Smooth muscle cell (in vitro differentiated cells): Measurements from ENCODE around the gene SNX17. TPM values are rescaled to one million over a fixed set of nuclear protein-coding genes. Genes with fewer than 3 reads are reported as not detected.

Experiments
- DNase-seq: peaks from one replicate; lab custom pipeline; 2025; ENCODE audit not compliant: unreplicated experiment; lab: John Stamatoyannopoulos, UW
- H2AFZ ChIP-seq: fragments of 200-600 bp; sonication (generic); 2 replicates; pipeline ENCODE4 v1.6.0; 2016; ENCODE audit warnings: antibody characterized with exemption, low read depth, mild to moderate bottlenecking
- H3F3A ChIP-seq: fragments of 200-600 bp; sonication (generic); 2 replicates; pipeline ENCODE4 v1.6.0; 2017; ENCODE audit warnings: antibody characterized with exemption, low read depth
- H3K27ac ChIP-seq: fragments of 200-600 bp; sonication (generic); 2 replicates; pipeline ENCODE4 v1.5.1; 2016; ENCODE audit warnings: low read depth, mild to moderate bottlenecking
- H3K27me3 ChIP-seq: fragments of 200-600 bp; sonication (generic); 2 replicates; pipeline ENCODE4 v1.6.1; 2016; ENCODE audit warnings: low read depth, mild to moderate bottlenecking
- H3K36me3 ChIP-seq: fragments of 200-600 bp; sonication (generic); 2 replicates; pipeline ENCODE4 v1.5.1; 2016; ENCODE audit warnings: low read depth
- H3K4me1 ChIP-seq: fragments of 200-600 bp; sonication (generic); 2 replicates; pipeline ENCODE4 v1.5.1; 2016; ENCODE audit warnings: low read depth
- H3K4me2 ChIP-seq: fragments of 200-600 bp; sonication (generic); 2 replicates; pipeline ENCODE4 v1.6.0; 2016; ENCODE audit warnings: mild to moderate bottlenecking
- H3K4me3 ChIP-seq: fragments of 200-600 bp; sonication (generic); 2 replicates; pipeline ENCODE4 v1.5.1; 2016; ENCODE audit warnings: mild to moderate bottlenecking
- H3K79me2 ChIP-seq: fragments of 200-600 bp; sonication (generic); 2 replicates; pipeline ENCODE4 v1.6.0; 2016; ENCODE audit warnings: low read depth, mild to moderate bottlenecking
- H3K9ac ChIP-seq: fragments of 200-600 bp; sonication (generic); 2 replicates; pipeline ENCODE4 v1.6.0; 2016; ENCODE audit warnings: low read depth
- H3K9me3 ChIP-seq: fragments of 200-600 bp; sonication (generic); replicated peaks from 2 replicates; pipeline ENCODE4 v1.5.1; 2016; ENCODE audit warnings: low read depth
- H4K20me1 ChIP-seq: fragments of 200-600 bp; sonication (generic); 2 replicates; pipeline ENCODE4 v1.6.0; 2016; ENCODE audit warnings: low read depth
- WGBS: methylation state at CpG from one replicate; pipeline ENCODE4 v1.1.7; 2016; ENCODE audit warnings: low lambda C conversion rate; 5-methylcytosine and 5-hydroxymethylcytosine counted together
- polyA plus RNA-seq: library from polyadenylated mRNA; unstranded; fragments of >200 nt; fragmentation: Nextera tagmentation; extraction: Ambion mirVana; gene quantifications from 2 replicates; pipeline ENCODE4 v1.2.1, GENCODE V29; 2016
- total RNA-seq: library from RNA; depleted of rRNA; stranded (reverse); fragments of >200 nt; gene quantifications from 2 replicates; pipeline ENCODE4 v1.2.3, GENCODE V29; 2014
- TF ChIP-seq, protein P1 (sequence below): fragments of 200-600 bp; sonication (generic); IDR thresholded peaks from 2 replicates; pipeline ENCODE4 v1.5.1; 2017; ENCODE audit warnings: borderline replicate concordance, mild to moderate bottlenecking, antibody characterized with exemption; ENCODE audit not compliant: insufficient read depth, poor library complexity, severe bottlenecking

The SNX17 gene
- total and polyA plus RNA-seq, 2 experiments from 2014 or later, result 84.5 to 155 TPM

DNA sequence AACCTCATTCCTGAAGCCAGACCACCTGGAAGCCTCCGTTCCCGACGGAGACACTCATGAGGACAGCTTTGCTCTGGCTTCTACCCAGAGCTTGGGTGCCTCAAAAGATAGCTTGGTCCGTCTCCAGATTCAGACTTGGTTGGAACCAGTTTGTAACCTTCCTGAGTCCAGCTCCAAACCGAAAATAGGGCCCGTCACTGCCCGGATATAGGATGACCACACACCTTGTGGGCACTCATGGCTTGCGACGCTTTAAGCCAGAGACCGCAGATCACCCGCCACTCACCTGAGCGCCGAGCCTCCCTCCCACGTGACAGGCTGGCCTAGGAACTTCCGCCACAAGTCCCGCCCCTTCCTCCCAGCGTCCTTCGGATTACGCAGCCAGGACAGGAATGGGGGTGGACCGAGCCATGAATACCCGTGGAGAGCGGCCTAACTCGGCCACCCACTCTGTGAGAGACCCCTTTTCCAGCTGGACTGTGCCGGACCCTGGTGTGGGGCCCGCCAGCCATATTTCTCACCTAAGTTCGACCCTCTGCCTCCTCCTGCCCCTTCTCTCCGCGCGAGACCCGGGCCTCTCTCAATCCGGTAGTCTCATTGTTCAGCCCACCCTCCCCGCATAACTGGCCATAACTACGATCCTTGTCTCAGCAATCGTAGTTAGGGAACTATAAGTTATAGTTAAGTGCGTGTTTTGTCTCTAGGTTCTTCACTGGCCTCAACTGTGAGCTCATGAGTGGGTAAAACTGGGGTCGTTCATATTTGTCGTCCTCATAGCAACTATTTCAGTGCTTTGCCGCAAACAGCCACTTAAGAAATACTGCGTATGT lies 47.4 kb upstream of the SNX17 start, which contains the start of gene MPV17:
Gene MPV17, minus strand, starts transcription at position 332 of the 830 bp plus-strand sequence. CDS start 580 bp downstream, outside the sequence.
- H3K79me2 ChIP-seq, result peaks cover 7% of the 10 kb centered on the region
- peak within 1 kb of the TSS; percentile 99 for H3K4me2 ChIP-seq

DNA sequence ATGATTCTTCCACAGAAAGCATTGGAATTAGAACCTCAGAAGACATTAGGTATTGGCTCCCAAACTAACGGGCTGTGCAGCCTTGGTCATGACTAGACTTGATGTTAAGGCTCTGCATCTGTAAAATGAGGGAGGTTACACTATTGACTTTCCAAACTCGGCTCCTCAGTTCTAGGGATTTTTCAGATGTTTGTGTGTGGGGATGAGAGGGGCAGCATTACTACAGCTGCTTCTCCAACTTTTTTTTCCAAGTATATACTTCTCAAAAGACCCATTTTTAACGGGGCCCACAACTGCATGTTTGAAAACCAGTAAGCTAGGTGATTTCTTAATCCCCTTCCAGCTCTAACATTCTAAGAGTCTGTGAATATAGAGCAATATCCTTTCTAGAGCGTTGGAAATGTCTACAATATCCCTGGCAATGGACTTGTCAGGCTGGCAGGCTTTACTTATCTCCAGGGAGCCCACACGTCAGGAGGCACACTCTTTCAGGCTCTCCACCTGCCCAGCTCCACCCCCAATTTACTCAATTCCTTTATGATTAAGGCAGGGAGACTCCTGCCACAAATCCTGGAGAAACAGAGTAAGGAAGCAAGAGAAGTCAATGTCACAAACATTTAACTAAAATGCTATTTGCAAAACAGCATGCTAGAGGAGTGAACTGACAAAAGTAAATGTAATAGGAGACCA lies 46.7 kb upstream of the SNX17 start:
- TF ChIP-seq, protein P1, sequence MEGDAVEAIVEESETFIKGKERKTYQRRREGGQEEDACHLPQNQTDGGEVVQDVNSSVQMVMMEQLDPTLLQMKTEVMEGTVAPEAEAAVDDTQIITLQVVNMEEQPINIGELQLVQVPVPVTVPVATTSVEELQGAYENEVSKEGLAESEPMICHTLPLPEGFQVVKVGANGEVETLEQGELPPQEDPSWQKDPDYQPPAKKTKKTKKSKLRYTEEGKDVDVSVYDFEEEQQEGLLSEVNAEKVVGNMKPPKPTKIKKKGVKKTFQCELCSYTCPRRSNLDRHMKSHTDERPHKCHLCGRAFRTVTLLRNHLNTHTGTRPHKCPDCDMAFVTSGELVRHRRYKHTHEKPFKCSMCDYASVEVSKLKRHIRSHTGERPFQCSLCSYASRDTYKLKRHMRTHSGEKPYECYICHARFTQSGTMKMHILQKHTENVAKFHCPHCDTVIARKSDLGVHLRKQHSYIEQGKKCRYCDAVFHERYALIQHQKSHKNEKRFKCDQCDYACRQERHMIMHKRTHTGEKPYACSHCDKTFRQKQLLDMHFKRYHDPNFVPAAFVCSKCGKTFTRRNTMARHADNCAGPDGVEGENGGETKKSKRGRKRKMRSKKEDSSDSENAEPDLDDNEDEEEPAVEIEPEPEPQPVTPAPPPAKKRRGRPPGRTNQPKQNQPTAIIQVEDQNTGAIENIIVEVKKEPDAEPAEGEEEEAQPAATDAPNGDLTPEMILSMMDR, result no peak
- peak overlapping the region; percentile 82 for H2AFZ ChIP-seq
- no peaks in the 10 kb centered on the region for H4K20me1 ChIP-seq
- no peaks in the 10 kb centered on the region for H3K9me3 ChIP-seq
- H3F3A ChIP-seq, result peaks cover 8% of the 10 kb centered on the region
- peak overlapping the region; percentile 70 for H3K4me3 ChIP-seq
- H3K79me2 ChIP-seq, result peaks cover 7% of the 10 kb centered on the region
- H3K9ac ChIP-seq, result peak overlapping the region; percentile 98
- peaks cover 24% of the 10 kb centered on the region for H3K4me1 ChIP-seq
- DNase-seq, result no peak
- H3K27ac ChIP-seq, result peak overlapping the region; percentile 92
- 40% methylated on average over 5 of the region's 5 CpGs for WGBS
- H3K27me3 ChIP-seq, result no peaks in the 10 kb centered on the region
- no peaks in the 10 kb centered on the region for H3K36me3 ChIP-seq
- H3K4me2 ChIP-seq, result peak overlapping the region; percentile 99

More for the DNA sequence above, 47.4 kb upstream of the SNX17 start, which contains the start of gene MPV17:
- peak; percentile 52 for DNase-seq
- H4K20me1 ChIP-seq, result no peaks in the 10 kb centered on the region
- H2AFZ ChIP-seq, result peak within 1 kb of the TSS; percentile 82
- H3K4me1 ChIP-seq, result peaks cover 24% of the 10 kb centered on the region
- TF ChIP-seq, protein P1, result no peak
- peaks cover 8% of the 10 kb centered on the region for H3F3A ChIP-seq
- no peaks in the 10 kb centered on the region for H3K36me3 ChIP-seq
- 2% methylated on average over 39 of the region's 39 CpGs for WGBS
- H3K27ac ChIP-seq, result peak within 1 kb of the TSS; percentile 92
- H3K27me3 ChIP-seq, result no peaks in the 10 kb centered on the region
- no peaks in the 10 kb centered on the region for H3K9me3 ChIP-seq
- peak within 1 kb of the TSS; percentile 70 for H3K4me3 ChIP-seq
- H3K9ac ChIP-seq, result peak within 1 kb of the TSS; percentile 98

DNA sequence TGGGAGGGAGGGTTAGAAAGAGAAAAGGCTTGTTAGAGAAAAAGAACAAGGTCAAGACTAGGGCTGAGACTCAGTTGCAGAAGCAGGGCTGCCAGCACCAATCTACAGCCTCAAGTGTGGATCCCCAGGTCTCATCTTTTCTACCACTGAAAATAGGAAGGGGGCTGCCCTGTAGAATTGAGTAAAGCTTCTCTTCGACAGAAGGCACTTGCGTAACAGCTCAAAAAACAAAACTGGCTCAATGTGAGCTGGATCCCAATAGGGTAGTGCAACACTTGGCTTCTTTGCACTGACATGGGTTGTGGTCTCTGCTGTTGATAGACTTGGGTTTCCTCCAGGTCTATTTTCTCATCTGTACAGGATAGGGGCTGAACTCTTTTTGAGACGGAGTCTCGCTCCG lies 45.7 kb upstream of the SNX17 start:
- 98% methylated on average over 5 of the region's 5 CpGs for WGBS
- Histone ChIP-seq H2AFZ (no peak overlapping the region), H4K20me1 (no peaks in the 10 kb centered on the region), H3K4me1 (peaks cover 24% of the 10 kb centered on the region), H3K4me2 (no peak overlapping the region), H3K9me3 (no peaks in the 10 kb centered on the region), H3F3A (peaks cover 12% of the 10 kb centered on the region), H3K36me3 (no peaks in the 10 kb centered on the region), H3K79me2 (peaks cover 7% of the 10 kb centered on the region), H3K9ac (no peak overlapping the region), H3K27ac (no peak overlapping the region), H3K27me3 (no peaks in the 10 kb centered on the region), H3K4me3 (no peak overlapping the region)
- DNase-seq, result no peak
- TF ChIP-seq, protein P1, result no peak
